ENCODE measurements around the gene COX7C.

Gene COX7C

GRCh38 chr5:86617756-86618576 lies at the start of gene COX7C:
TSS of gene COX7C (plus strand) at chr5:86617941. CDS start at chr5:86618056, 115 bp downstream.
- TF ChIP-seq, protein P1, sequence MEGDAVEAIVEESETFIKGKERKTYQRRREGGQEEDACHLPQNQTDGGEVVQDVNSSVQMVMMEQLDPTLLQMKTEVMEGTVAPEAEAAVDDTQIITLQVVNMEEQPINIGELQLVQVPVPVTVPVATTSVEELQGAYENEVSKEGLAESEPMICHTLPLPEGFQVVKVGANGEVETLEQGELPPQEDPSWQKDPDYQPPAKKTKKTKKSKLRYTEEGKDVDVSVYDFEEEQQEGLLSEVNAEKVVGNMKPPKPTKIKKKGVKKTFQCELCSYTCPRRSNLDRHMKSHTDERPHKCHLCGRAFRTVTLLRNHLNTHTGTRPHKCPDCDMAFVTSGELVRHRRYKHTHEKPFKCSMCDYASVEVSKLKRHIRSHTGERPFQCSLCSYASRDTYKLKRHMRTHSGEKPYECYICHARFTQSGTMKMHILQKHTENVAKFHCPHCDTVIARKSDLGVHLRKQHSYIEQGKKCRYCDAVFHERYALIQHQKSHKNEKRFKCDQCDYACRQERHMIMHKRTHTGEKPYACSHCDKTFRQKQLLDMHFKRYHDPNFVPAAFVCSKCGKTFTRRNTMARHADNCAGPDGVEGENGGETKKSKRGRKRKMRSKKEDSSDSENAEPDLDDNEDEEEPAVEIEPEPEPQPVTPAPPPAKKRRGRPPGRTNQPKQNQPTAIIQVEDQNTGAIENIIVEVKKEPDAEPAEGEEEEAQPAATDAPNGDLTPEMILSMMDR (IDR thresholded peaks at IDR 0.05), result no peak

DNA sequence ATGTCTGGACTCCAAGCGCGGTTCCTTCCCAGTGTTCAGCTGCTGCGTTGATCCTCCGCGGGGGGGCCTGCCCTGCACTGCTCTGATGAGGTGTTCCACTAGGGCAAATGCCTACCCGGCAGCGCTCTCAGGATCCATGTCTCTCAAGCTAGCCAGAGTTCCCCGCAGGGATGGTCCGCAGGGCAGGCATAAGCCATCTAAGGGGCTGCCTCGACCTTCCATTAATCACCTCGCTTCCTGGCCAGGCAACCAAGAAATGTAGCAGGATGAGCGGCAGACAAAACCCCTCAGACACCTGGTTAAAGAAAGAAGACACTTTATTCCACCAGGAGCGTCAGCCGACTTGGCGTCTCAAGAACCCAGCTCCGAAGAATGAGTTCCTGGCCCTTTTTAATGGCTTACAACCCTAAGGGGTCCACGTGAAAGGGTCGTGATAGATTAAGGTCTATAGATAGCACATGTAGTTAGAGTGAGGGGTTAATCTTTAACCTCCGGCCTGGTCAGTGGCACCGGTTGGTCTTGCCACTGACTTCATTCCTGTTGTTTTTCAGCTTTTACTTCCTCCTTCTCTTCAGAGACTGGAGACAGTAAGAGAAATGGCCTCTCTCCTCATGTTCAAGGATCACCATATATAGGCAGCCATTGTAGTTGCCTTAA lies 47.2 kb upstream of the COX7C start:
- TF ChIP-seq, protein P1 (IDR thresholded peaks at IDR 0.05), result no peak

DNA sequence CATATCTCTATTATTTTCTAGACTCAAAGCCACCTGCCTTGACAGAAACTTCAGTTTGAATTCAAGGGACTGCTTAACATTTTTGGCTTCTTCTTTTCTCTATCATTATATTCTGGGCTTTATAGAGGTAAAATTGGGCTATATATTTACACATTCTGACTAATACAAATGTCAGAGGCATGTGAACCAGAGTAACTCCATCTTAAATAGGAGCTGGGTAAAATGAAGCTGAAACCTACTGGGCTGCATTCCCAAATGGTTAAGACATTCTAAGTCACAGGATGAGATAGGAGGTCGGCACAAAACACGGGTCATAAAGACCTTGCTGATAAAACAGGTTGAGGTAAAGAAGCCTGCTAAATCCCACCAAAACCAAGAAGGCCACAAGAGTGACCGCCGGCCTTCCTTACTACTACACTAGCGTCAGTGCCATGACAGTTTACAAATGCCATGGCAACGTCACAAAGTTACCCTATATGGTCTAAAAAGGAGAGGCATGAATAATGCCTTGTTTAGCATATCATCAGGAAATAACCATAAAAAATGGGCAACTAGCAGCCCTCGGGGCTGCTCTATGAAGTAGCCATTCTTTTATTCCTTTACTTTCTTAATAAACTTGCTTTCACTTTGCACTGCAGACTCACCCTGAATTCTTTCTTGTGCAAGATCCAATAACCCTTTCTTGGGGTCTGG lies 44.8 kb upstream of the COX7C start:
- TF ChIP-seq, protein P1 (IDR thresholded peaks at IDR 0.05), result no peak

GRCh38 chr5:86579502-86579901 lies 38.2 kb upstream of the COX7C start:
- TF ChIP-seq, protein P1 (IDR thresholded peaks at IDR 0.05), result no peak

- TF ChIP-seq, protein P1 (IDR thresholded peaks at IDR 0.05), result no peak
Measured at GRCh38 chr5:86596476-86596875, 21.3 kb upstream of the COX7C start.

- TF ChIP-seq, protein P1 (IDR thresholded peaks at IDR 0.05), result no peak
Measured at GRCh38 chr5:86605881-86606280, 11.9 kb upstream of the COX7C start.

DNA sequence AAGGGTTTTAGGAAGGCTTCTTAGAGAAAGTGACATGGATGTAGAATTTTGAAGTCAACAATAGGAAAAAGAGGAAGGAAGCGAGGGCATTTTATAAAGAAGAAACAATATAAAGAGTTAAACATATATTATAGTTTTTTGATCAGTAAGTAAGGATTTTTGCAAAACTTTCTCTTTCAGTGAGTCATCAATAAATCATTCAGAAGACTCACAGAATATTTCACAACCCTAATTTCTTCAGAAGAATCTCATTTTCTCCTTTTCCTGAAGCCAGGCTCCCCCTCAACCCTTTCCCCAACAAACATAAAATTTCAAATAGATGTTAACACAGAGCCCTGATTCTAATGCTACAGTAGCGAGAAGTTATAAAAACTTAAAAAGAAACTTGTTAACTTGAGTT lies 4.3 kb upstream of the COX7C start:
- TF ChIP-seq, protein P1 (IDR thresholded peaks at IDR 0.05), result no peak
